HG02973 (cell line): ENCODE measurements around the gene LYPLAL1.
"Not testable (repeated sequence)": the region's sequence is repeated elsewhere in the genome, so short reads cannot be mapped to it uniquely, and the experiment has no call there.

Source experiments
- ATAC-seq: cut with Tn5 transposase; IDR thresholded peaks from one replicate; pipeline ENCODE4 v1.9.1; 2021; ENCODE audit warnings: moderate library complexity; ENCODE audit not compliant: unreplicated experiment

The LYPLAL1 gene

GRCh38 chr1:219161371-219161770 lies 12.3 kb upstream of the LYPLAL1 start:
- ATAC-seq, result no peak

DNA sequence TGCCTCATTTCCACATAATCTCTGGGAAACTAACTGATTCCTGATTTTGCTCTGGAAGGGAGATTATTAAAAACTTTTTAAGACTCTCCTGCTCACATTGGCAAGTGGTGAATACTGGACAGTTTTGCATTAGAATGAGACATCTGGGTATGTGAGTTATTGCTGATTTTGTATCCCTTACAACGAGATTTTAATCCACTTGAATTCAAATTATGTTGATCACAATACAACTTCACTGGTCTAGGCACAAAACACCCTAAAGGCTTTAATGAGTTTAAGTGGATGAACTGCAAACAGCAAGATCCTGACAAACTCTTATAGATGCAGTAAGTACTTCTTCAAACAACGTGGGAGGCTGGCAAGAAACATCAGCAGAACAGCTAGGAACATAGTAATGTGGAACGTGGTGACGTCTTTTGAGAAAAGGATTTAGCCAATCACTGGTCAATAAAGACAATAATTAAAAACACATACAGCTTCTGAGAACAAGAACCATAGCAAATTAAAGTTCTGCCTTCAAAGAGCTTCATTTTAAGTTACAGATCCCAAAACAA lies 10.2 kb upstream of the LYPLAL1 start:
- ATAC-seq, result no peak

DNA sequence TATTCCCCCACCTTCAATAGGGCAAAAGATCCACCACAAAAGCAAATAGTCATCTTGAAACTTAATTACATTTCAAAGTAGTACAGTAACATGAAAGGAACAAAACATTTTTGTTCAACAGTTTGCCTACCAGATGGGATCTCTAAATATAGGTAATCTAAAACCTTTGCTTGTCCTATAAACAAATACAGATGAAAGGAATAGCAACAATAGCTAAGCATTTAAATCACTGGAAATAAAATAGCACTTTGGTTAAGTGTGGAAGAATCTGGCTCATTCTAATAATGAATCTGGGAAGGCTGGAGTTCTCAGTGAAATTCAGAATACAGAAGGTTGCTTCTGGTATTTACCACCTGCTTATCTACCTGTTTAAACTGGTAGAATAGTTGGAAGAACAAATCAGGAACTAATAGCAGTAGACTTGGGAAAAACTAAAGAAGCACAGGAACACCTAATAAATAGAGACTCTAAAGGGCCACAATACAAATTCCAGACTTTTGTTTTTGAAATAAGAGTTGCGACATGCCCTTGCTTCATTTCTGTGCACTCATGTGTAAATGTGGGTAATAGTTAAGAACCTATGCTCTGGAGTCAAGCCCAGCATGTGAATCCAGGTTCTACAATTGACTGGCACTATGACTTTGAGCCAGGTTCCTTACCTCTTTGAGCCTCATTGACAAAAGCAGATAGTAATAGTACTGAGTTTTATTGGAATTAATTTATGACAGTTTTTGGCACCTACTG lies 2.3 kb upstream of the LYPLAL1 start:
- ATAC-seq, result no peak

- ATAC-seq, result no peak
Measured at GRCh38 chr1:219172821-219173220, 857 bp upstream of the LYPLAL1 start.

DNA sequence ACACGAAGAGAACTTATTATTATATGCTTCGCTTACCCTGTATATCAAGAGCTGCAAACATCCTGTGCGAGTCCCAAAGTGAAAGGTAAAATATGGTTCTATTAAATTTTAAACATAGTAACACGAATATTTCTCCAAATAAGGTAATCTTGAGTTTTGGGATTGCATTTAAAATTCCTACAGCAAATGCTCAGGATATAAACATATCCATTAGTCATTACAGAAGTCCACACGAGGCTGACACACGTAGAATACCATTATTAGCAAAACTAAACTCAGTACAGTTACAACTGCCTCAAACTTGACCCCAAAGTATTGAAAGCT lies 282 bp upstream of the LYPLAL1 start:
- ATAC-seq, result peak; percentile 0

DNA sequence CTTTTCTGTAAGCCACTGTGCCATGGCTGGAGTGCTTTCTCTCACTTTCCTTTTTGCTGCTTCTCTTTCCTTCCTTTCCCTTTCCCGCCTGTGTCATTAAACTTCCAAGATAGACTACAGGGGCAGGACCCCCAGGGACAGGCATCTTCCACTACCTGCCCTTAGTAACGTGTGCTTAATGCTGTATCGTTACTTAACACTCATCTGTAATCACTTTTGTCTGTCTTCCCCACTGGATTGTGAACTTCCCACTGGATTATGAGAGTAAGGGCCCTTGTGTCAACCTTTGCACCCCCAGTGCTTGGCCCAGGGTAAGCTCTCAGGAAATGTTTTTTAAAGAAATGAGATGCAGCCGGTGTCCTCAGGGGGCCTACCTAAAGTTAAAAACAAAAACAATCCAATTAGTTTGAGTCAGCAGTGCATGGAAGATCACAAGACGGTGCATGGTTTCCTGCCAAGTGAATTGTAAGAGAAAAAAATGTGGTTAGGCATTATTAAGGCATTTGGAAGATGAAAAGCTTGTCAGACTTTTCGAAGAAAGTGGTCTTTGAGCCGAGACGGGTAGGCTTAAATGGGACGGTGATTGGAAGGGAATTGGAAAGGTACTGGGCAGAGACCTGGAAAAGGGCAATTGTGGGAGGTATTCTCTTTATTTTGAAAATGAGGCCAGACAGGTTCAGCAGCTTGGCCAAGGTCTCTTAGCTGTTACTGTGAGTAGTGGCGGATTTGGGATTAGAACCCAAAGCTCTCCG lies 958 bp downstream of the LYPLAL1 start:
- ATAC-seq, result peak; percentile 41

GRCh38 chr1:219175212-219175564 lies 1.5 kb downstream of the LYPLAL1 start:
- no peak for ATAC-seq

DNA sequence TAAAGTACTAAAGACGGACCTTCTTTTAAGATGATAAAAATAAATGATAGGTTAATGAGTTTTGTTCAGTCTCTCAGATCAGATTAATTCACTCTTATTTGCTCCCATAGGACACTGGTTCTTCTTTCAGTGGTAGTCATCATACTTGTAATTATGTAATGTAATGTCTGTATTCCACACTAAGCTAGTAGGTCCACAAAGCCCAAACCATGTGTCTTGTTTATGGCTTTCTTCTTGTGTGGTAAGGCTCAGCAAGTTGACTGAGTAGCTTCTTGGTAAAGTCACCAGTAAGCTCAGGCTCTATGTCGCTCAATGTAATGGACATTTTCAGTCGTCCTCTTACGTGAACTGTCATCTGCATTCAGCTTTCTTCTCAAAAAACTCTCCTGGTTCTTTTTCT lies 2.5 kb downstream of the LYPLAL1 start:
- no peak for ATAC-seq

DNA sequence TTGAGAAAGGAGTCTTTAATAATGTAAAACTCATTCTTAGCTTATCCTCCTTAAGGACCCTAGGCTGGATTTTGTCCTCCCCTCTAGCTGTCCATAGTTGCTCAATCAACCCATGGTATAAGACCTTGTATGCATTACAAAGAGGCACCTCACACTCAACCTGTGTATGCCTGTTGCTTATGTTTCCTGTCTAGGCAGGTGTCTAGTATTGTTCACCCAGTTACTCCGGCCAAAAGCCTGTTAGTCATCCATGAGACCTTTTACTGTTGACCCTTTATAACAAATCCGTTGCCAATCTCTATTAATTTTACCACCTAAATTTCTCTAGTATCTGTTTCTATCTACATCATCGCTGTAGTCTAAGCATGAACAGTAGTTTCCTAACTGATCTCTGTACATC lies 3.7 kb downstream of the LYPLAL1 start:
- ATAC-seq, result peak; percentile 29

DNA sequence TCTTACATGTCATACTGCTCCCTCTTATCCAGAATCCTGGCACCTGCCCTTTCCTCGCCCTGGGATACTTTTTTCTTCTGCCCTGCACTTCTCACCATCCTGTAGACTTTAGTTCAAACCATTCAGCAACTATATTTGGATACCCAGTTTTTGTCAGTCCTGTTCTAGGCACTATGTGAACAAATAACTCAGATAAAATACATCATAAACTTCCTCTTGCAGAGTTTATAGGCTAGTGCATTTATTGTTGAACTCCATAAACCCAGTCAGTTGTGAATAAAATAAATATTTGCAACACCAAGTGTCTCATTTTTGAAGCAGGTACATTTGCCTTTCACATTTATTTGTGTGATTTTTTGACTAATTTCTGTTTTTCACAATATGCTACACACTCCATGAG lies 4.3 kb downstream of the LYPLAL1 start:
- ATAC-seq, result no peak

GRCh38 chr1:219179293-219179692 lies 5.6 kb downstream of the LYPLAL1 start:
- ATAC-seq, result no peak

GRCh38 chr1:219184337-219184736 lies 10.7 kb downstream of the LYPLAL1 start:
- no peak for ATAC-seq

GRCh38 chr1:219185486-219186117 lies 11.9 kb downstream of the LYPLAL1 start:
- ATAC-seq, result no peak

GRCh38 chr1:219188331-219188803 lies 14.7 kb downstream of the LYPLAL1 start:
- ATAC-seq, result peak; percentile 29

GRCh38 chr1:219189021-219189824 lies 15.5 kb downstream of the LYPLAL1 start:
- ATAC-seq, result peak; percentile 69

- ATAC-seq, result no peak
Measured at GRCh38 chr1:219189952-219190351, 16.3 kb downstream of the LYPLAL1 start.

GRCh38 chr1:219190605-219191004 lies 16.9 kb downstream of the LYPLAL1 start:
- ATAC-seq, result no peak

DNA sequence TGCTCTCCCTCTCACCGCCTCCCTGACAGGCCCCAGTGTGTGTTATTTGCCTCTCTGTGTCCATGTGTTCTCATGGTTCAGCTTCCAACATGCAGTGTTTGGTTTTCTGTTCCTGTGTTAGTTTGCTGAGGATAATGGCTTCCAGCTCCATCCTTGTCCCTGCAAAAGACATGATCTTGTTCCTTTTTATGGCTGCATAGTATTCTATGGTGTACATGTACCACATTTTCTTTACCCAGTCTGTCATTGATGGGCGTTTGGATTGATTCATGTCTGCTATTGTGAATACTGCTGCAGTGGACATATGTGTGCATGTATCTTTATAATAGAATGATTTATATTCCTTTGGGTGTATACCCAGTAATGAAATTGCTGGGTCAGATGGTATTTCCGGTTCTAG lies 22.2 kb downstream of the LYPLAL1 start:
- ATAC-seq, result not testable (repeated sequence)

DNA sequence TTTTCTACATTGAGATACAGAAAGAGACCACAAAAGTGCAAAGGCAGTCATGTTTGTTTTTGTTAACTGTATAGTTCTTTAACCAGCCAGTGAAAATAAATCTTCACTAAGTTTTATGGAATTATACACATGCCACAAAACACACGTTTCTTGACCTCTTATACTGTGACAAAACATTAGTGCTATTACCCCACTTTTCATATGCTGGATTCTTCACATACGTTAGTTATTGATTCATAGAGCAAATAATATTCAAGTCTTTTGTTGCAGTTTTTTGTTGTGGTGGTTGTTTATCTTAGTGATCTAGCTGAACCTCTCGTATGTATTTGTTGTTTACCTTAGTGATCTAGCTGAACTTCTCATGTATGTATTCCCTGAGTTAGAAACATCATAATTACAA lies 28.0 kb downstream of the LYPLAL1 start:
- ATAC-seq, result no peak

DNA sequence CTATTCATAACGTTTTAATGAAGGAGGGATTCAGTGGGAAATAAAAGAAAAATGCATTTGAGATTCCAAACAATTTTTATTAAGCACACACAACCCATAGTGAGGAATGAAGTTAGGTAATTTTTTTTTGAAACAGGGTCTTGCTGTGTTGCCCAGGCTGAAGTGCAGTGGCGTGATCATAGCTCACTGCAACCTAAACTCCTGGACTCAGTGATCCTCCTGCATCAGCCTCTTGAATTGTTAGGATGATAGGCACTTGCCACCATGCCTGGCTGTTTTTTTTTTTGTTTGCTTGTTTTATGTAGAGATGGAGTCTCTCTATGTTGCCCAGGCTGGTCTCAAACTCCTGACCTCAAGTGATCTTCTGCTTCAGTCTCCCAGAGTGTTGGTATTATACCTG lies 28.9 kb downstream of the LYPLAL1 start:
- no peak for ATAC-seq

DNA sequence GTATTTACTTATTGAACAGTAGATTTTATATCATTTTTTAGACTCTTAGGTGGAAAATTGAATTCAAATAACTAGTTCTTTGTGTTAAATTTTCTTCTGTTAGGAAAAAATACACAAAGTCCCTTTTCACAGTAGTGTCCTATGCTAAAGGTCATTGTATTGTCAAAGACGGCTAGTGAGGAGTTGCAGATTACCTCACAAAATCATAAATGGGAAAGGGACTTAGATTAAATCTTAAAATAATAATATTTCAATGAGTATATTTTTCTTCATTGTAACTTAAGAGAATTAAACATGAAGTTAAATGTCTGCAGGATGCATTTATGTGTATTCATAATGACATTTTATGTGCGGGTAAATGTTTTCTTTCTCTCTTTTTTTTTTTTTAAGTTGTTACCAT lies 32.7 kb downstream of the LYPLAL1 start:
- ATAC-seq, result no peak
